ENCODE results near the gene NOL6.

GRCh38 chr9:33438926-33439680 is 34.6 kb downstream of the NOL6 start:
- no peak for TF ChIP-seq CTCF (IDR thresholded peaks at IDR 0.05)
- TF ChIP-seq POLR2AphosphoS5 (IDR thresholded peaks at IDR 0.05) = no peak
- TF ChIP-seq POLR2A (IDR thresholded peaks at IDR 0.05) = no peak
